Heart left ventricle (tissue), 13 donors: ENCODE data around the gene NFATC2.

ENCODE experiments used
- POLR2A ChIP-seq, 2 donors: fragments of 450-650 bp; IDR thresholded peaks; one replicate each; pipeline ENCODE4 v1.6.1; 2017; ENCODE audit warnings: antibody characterized with exemption in 2 of 2, mild to moderate bottlenecking in 2 of 2, moderate library complexity in 2 of 2
- TF ChIP-seq, protein P1 (sequence below), 12 donors: fragments of 200-600 bp; sonication (generic) in 4 of 12; IDR thresholded peaks; one replicate each; pipeline versions ENCODE4 v1.5.0 to v1.8.0; 2018 to 2022; ENCODE audit warnings: antibody characterized with exemption in 12 of 12, mild to moderate bottlenecking in 5 of 12
- donor health status: ischemic (EF 13 %, LVEDD 7.1; RV severe dilation, severe dysfunction).
- donor health status: DM: no; HTN: yes; CAD: no.
- donor health status: DM: no; HTN: no; CAD: no.
- donor health status: ischemic (EF 25% LVEDD 6.9; RV normal size, moderate dysfunction).
- donor health status: ischemic (EF 25% LVEDD 5.7; RV mildly dilated, moderate dysfunction).
- donor health status: ischemic (EF 35%, LVEDD 5.7; RV mildly dilated, moderate dysfunction).
- donor health status: nonischemic (EF 11% LVEDD 7.7; RV severe dilation, severe dysfunction).
- donor health status: DM: yes; HTN: yes; CAD: no.
- donor health status: PGD.
- donor health status: ischemic (EF 29% LVEDD 5.4; RV normal size, mild dysfunction).
- donor health status: nonischemic (EF 23%, LVEDD 6.1; RV moderate dilation, normal function).

DNA sequence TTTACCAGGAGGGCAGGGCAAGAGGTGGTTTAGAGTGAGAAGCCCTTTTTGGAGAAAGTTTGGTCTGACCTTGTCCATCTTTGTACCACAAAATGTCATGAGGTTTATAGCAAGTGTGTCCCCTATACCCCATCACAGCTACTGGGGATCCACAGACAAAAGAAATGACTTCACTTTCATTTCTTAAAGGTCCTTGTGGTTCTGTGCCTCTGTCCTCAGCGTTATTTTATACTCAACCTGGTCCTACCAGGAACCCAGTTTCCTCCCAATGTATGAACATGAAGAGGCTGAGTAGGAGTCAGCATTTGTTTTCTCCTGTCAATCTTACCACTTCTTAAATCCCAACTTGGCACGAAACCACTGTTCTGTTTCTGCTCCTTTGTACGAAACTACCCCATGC is 157.6 kb downstream of the NFATC2 start:
- TF ChIP-seq, protein P1, sequence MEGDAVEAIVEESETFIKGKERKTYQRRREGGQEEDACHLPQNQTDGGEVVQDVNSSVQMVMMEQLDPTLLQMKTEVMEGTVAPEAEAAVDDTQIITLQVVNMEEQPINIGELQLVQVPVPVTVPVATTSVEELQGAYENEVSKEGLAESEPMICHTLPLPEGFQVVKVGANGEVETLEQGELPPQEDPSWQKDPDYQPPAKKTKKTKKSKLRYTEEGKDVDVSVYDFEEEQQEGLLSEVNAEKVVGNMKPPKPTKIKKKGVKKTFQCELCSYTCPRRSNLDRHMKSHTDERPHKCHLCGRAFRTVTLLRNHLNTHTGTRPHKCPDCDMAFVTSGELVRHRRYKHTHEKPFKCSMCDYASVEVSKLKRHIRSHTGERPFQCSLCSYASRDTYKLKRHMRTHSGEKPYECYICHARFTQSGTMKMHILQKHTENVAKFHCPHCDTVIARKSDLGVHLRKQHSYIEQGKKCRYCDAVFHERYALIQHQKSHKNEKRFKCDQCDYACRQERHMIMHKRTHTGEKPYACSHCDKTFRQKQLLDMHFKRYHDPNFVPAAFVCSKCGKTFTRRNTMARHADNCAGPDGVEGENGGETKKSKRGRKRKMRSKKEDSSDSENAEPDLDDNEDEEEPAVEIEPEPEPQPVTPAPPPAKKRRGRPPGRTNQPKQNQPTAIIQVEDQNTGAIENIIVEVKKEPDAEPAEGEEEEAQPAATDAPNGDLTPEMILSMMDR (IDR thresholded peaks at IDR 0.05) = no peak
- no peak for TF ChIP-seq POLR2A (IDR thresholded peaks at IDR 0.05)
